ENCODE results near the gene DTWD2.
"Not testable (repeated sequence)": the region's sequence is repeated elsewhere in the genome, so short reads cannot be mapped to it uniquely, and the experiment has no call there.

The DTWD2 gene

GRCh38 chr5:118996098-118996497, 7.8 kb upstream of the DTWD2 start:
- no peak for DNase-seq (ENCODE audit: low spot score)

- no peak for DNase-seq (ENCODE audit: low spot score)
Measured at GRCh38 chr5:118994595-118994994, 6.2 kb upstream of the DTWD2 start.

- DNase-seq (ENCODE audit: low spot score) = not testable (repeated sequence)
Measured at GRCh38 chr5:118993118-118993517, 4.8 kb upstream of the DTWD2 start.

GRCh38 chr5:118992055-118992454, 3.7 kb upstream of the DTWD2 start:
- DNase-seq (ENCODE audit: low spot score) = not testable (repeated sequence)

GRCh38 chr5:118990582-118990981, 2.2 kb upstream of the DTWD2 start:
- no peak for DNase-seq (ENCODE audit: low spot score)

GRCh38 chr5:118989816-118990215, 1.5 kb upstream of the DTWD2 start:
- DNase-seq (ENCODE audit: low spot score) = no peak

GRCh38 chr5:118988866-118989180, 476 bp upstream of the DTWD2 start:
- DNase-seq (ENCODE audit: low spot score) = no peak

GRCh38 chr5:118984602-118985001, 3.7 kb downstream of the DTWD2 start:
- no peak for DNase-seq (ENCODE audit: low spot score)

- no peak for DNase-seq (ENCODE audit: low spot score)
Measured at GRCh38 chr5:118981783-118982182, 6.6 kb downstream of the DTWD2 start.

GRCh38 chr5:118980438-118980837, 7.9 kb downstream of the DTWD2 start:
- DNase-seq (ENCODE audit: low spot score) = no peak

GRCh38 chr5:118980017-118980416, 8.3 kb downstream of the DTWD2 start:
- no peak for DNase-seq (ENCODE audit: low spot score)

- DNase-seq (ENCODE audit: low spot score) = not testable (repeated sequence)
Measured at GRCh38 chr5:118973779-118974445, 14.4 kb downstream of the DTWD2 start.

- no peak for DNase-seq (ENCODE audit: low spot score)
Measured at GRCh38 chr5:118968925-118969375, 19.4 kb downstream of the DTWD2 start.

- DNase-seq (ENCODE audit: low spot score) = no peak
Measured at GRCh38 chr5:118968406-118968911, 19.9 kb downstream of the DTWD2 start.

GRCh38 chr5:118967059-118967508, 21.3 kb downstream of the DTWD2 start:
- DNase-seq (ENCODE audit: low spot score) = no peak

- no peak for DNase-seq (ENCODE audit: low spot score)
Measured at GRCh38 chr5:118965890-118966289, 22.5 kb downstream of the DTWD2 start.

- DNase-seq (ENCODE audit: low spot score) = not testable (repeated sequence)
Measured at GRCh38 chr5:118964970-118965369, 23.4 kb downstream of the DTWD2 start.

GRCh38 chr5:118964388-118964787, 24.0 kb downstream of the DTWD2 start:
- not testable (repeated sequence) for DNase-seq (ENCODE audit: low spot score)

- DNase-seq (ENCODE audit: low spot score) = no peak
Measured at GRCh38 chr5:118963169-118963568, 25.2 kb downstream of the DTWD2 start.

GRCh38 chr5:118960557-118960956, 27.8 kb downstream of the DTWD2 start:
- no peak for DNase-seq (ENCODE audit: low spot score)

- no peak for DNase-seq (ENCODE audit: low spot score)
Measured at GRCh38 chr5:118956727-118957126, 31.6 kb downstream of the DTWD2 start.

- DNase-seq (ENCODE audit: low spot score) = no peak
Measured at GRCh38 chr5:118953652-118954005, 34.7 kb downstream of the DTWD2 start.

- DNase-seq (ENCODE audit: low spot score) = no peak
Measured at GRCh38 chr5:118952992-118953651, 35.2 kb downstream of the DTWD2 start.

- not testable (repeated sequence) for DNase-seq (ENCODE audit: low spot score)
Measured at GRCh38 chr5:118952306-118952705, 36.0 kb downstream of the DTWD2 start.

All from Ammon's horn (tissue), 1 donor.